Ovary (tissue), 3 donors: ENCODE results near the gene DUOX1.

Experiments
- EP300 ChIP-seq: sonication (generic); formaldehyde crosslinking; IDR thresholded peaks from one replicate; pipeline ENCODE4 v1.6.1; 2017; ENCODE audit warnings: antibody characterized with exemption
- POLR2A ChIP-seq: fragments of 450-650 bp; IDR thresholded peaks from one replicate; pipeline ENCODE4 v1.6.1; 2017; ENCODE audit warnings: antibody characterized with exemption, mild to moderate bottlenecking, moderate library complexity
- TF ChIP-seq, protein P1 (sequence below), 3 donors: fragments of 450-650 bp in 2 of 3; fragments of 200-600 bp in 1 of 3; IDR thresholded peaks; one replicate each; pipeline versions ENCODE4 v1.5.1 to v1.8.0; 2016 to 2022; ENCODE audit warnings: antibody characterized with exemption in 3 of 3, mild to moderate bottlenecking in 1 of 3
- donor health status: DM: no; HTN: no; CAD: no.

DNA sequence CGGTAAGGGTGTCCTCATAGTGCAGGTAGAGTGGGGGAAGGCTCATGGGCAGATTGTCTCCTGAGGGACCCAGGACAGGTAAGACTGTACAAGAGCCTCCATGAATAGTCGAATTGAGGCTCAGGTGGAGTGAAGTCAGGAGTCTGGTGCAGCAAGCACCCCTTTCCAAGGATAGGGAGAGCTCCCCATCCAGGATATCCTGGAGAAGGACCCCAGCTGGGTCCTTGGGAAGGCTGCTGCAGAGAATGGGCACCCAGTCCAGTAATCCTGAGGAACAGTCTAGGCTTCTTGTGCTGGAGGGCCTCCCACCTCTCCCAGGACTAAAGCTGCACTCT, 15.1 kb upstream of the DUOX1 start:
- TF ChIP-seq, protein P1, sequence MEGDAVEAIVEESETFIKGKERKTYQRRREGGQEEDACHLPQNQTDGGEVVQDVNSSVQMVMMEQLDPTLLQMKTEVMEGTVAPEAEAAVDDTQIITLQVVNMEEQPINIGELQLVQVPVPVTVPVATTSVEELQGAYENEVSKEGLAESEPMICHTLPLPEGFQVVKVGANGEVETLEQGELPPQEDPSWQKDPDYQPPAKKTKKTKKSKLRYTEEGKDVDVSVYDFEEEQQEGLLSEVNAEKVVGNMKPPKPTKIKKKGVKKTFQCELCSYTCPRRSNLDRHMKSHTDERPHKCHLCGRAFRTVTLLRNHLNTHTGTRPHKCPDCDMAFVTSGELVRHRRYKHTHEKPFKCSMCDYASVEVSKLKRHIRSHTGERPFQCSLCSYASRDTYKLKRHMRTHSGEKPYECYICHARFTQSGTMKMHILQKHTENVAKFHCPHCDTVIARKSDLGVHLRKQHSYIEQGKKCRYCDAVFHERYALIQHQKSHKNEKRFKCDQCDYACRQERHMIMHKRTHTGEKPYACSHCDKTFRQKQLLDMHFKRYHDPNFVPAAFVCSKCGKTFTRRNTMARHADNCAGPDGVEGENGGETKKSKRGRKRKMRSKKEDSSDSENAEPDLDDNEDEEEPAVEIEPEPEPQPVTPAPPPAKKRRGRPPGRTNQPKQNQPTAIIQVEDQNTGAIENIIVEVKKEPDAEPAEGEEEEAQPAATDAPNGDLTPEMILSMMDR (IDR thresholded peaks at IDR 0.05) = no peak
- TF ChIP-seq POLR2A = no peak
- TF ChIP-seq EP300 = no peak
